K562 (cell line): Measurements from ENCODE around the gene CYP2C18. TPM values are rescaled to one million over a fixed set of nuclear protein-coding genes. Genes with fewer than 3 reads are reported as not detected.
"Not testable (repeated sequence)": the region's sequence is repeated elsewhere in the genome, so short reads cannot be mapped to it uniquely, and the experiment has no call there.

Experiments
- ATAC-seq: fragments of 200-7000 bp; cut with Tn5 transposase; 3 replicates; pipeline ENCODE4 v1.9.1; 2020; ENCODE audit warnings: moderate library complexity
- BruUV-seq: library from RNA; stranded (reverse); fragments of 400-500 nt; replicated peaks from 2 replicates; lab custom pipeline; 2021; lab: Mats Ljungman, UMichigan
- CTCF ChIA-PET: fragments of 300-600 bp; formaldehyde crosslinking; extraction: SDS; loops from one replicate; lab custom pipeline; 2021; ENCODE audit warnings: low intra/inter-chr PET ratio; lab: Yijun Ruan, JAX
- POLR2A ChIA-PET: fragments of 300-600, 350-650 bp; sonication (Branson Sonifier 250); formaldehyde crosslinking; extraction: SDS; loops from one replicate; lab custom pipeline; 2021; ENCODE audit warnings: antibody characterized with exemption, inconsistent platforms; lab: Yijun Ruan, JAX
- DNase-seq, 4 experiments: peaks; one replicate each; pipeline versions ENCODE4 v3.0.0 to v3.0.0-alpha.2; 2011 to 2018; ENCODE audit warnings: low spot score in 3 of 4, mixed read lengths in 3 of 4; ENCODE audit errors: extremely low read depth in 1 of 4
- FAIRE-seq: peaks from 2 replicates; lab custom pipeline; 2011; peaks lifted over from hg19 to GRCh38; lab: Jason Lieb, UNC
- H2AFZ ChIP-seq: 2 replicates; pipeline ENCODE4 v1.6.0; 2011; ENCODE audit warnings: low read depth, low read length, control low read depth, inconsistent platforms
- H3K27ac ChIP-seq: fragments of 200-600 bp; 3 replicates; pipeline ENCODE4 v1.8.0; 2011; ENCODE audit warnings: low read depth, mild to moderate bottlenecking, control low read depth, inconsistent platforms, low read length, moderate library complexity, mixed read lengths; ENCODE audit errors: extremely low read depth
- H3K27me3 ChIP-seq, 2 experiments: fragments of 300-600 bp in 1 of 2; 2 replicates in 1 of 2; 3 replicates in 1 of 2; pipeline versions ENCODE4 v1.6.0 to v1.8.0; 2011; ENCODE audit warnings: inconsistent platforms in 2 of 2, low read length in 2 of 2, mild to moderate bottlenecking in 1 of 2, mixed read lengths in 1 of 2, moderate library complexity in 1 of 2; ENCODE audit not compliant: control insufficient read depth in 2 of 2, insufficient read depth in 2 of 2
- H3K36me3 ChIP-seq: fragments of 300-600 bp; 3 replicates; pipeline ENCODE4 v1.8.0; 2011; ENCODE audit warnings: mild to moderate bottlenecking, low read length, inconsistent platforms; ENCODE audit not compliant: control insufficient read depth, insufficient read depth
- H3K4me1 ChIP-seq, 2 experiments: fragments of 200-600 bp in 1 of 2; replicated peaks in 1 of 2; 2 replicates in 1 of 2; 3 replicates in 1 of 2; pipeline versions ENCODE4 v1.5.1 to v1.8.0; 2011; ENCODE audit warnings: inconsistent platforms in 2 of 2, low read length in 2 of 2, mild to moderate bottlenecking in 1 of 2, mixed read lengths in 1 of 2, moderate library complexity in 1 of 2; ENCODE audit not compliant: control insufficient read depth in 2 of 2, insufficient read depth in 2 of 2
- H3K4me2 ChIP-seq: 2 replicates; pipeline ENCODE4 v1.6.1; 2011; ENCODE audit warnings: low read length, control low read depth, inconsistent platforms, mixed read lengths; ENCODE audit not compliant: insufficient read depth
- H3K4me3 ChIP-seq: fragments of 200-600 bp; sonication (generic), shearing (Covaris generic); 2 replicates; pipeline ENCODE4 v1.5.1; 2016; ENCODE audit warnings: control low read depth, inconsistent platforms
- H3K79me2 ChIP-seq: fragments of 200-600 bp; 3 replicates; pipeline ENCODE4 v1.8.0; 2011; ENCODE audit warnings: low read length, inconsistent platforms; ENCODE audit not compliant: control insufficient read depth, insufficient read depth
- H3K9ac ChIP-seq, 2 experiments: 2 replicates each; pipeline versions ENCODE4 v1.6.0 to v1.6.1; 2011; ENCODE audit warnings: low read depth in 2 of 2, low read length in 2 of 2, control low read depth in 1 of 2, inconsistent platforms in 1 of 2, mild to moderate bottlenecking in 1 of 2, mixed read lengths in 1 of 2; ENCODE audit not compliant: insufficient read depth in 1 of 2
- H3K9me1 ChIP-seq: one replicate; pipeline ENCODE4 v1.6.0; 2011; ENCODE audit warnings: inconsistent platforms, mild to moderate bottlenecking, low read length, moderate library complexity; ENCODE audit not compliant: control insufficient read depth, insufficient read depth
- H3K9me3 ChIP-seq: replicated peaks from 2 replicates; pipeline ENCODE4 v1.5.1; 2011; ENCODE audit warnings: low read depth, low read length, inconsistent platforms; ENCODE audit not compliant: control insufficient read depth, insufficient read depth
- H4K20me1 ChIP-seq: replicated peaks from 2 replicates; pipeline ENCODE4 v1.6.1; 2011; ENCODE audit warnings: low read length, inconsistent platforms, mixed read lengths; ENCODE audit not compliant: control insufficient read depth, insufficient read depth
- ELF2 ChIP-seq: fragments of 250-450 bp; sonication (Bioruptor Pico); IDR thresholded peaks from 2 replicates; pipeline ENCODE4 v1.5.0; 2021; ENCODE audit warnings: mild to moderate bottlenecking
- STAT5B ChIP-seq: fragments of 250-450 bp; sonication (Bioruptor Pico); IDR thresholded peaks from 2 replicates; pipeline ENCODE4 v1.8.0; 2021; ENCODE audit warnings: mild to moderate bottlenecking, inconsistent platforms
- TAL1 ChIP-seq: fragments of 450-650 bp; IDR thresholded peaks from 2 replicates; pipeline ENCODE4 v1.6.1; 2016; ENCODE audit warnings: mild to moderate bottlenecking
- ZNF133 ChIP-seq: fragments of 250-450 bp; sonication (Bioruptor Pico); IDR thresholded peaks from 2 replicates; pipeline ENCODE4 v1.4.0; 2020; ENCODE audit warnings: mild to moderate bottlenecking
- WGBS: fragments of 100-300 bp; shearing (Covaris generic); methylation state at CpG from one replicate; pipeline ENCODE4 v1.1.6; 2016; ENCODE audit warnings: low coverage, mixed read lengths; ENCODE audit not compliant: insufficient coverage; ENCODE audit errors: missing lambda C conversion rate; 5-methylcytosine and 5-hydroxymethylcytosine counted together
- in situ Hi-C: fragments of 300-500 bp; cut with MboI; formaldehyde crosslinking; loops from 4 replicates; pipeline ENCODE4 v1.15.0; 2018; ENCODE audit warnings: inconsistent platforms, mixed read lengths
- intact Hi-C: fragments of 100-400 bp; cut with micrococcal nuclease; formaldehyde crosslinking; loops from 2 replicates; pipeline ENCODE4 v1.14.2; 2022
- polyA plus RNA-seq, 8 experiments: library from polyadenylated mRNA; depleted of rRNA in 4 of 8; stranded (reverse) in 5 of 8; unstranded in 3 of 8; fragments of >200 nt; fragmentation: Nextera tagmentation in 2 of 8; fragmentation: Illumina TruSeq in 1 of 8; extraction: Ambion mirVana in 2 of 8; extraction: Trizol in 1 of 8; gene quantifications; 2 replicates each; pipeline versions ENCODE4 v1.2.1 to v1.2.3, GENCODE V29; 2011 to 2014; ENCODE audit warnings: inconsistent platforms in 1 of 8, missing spikeins in 1 of 8
- total RNA-seq, 7 experiments: library from RNA; depleted of rRNA in 6 of 7; stranded (reverse); fragments of >200 nt in 6 of 7; fragmentation: Illumina TruSeq in 2 of 7; extraction: Trizol in 2 of 7; gene quantifications; 2 replicates each; pipeline versions ENCODE4 v1.2.1 to v1.2.3, GENCODE V29; 2011 to 2021; ENCODE audit warnings: low replicate concordance in 1 of 7

Gene CYP2C18
- total and polyA plus RNA-seq, 9 of the 15 experiments (the other 6 are each of a cell fraction or from before 2014, with no cell fraction given) = not detected

DNA sequence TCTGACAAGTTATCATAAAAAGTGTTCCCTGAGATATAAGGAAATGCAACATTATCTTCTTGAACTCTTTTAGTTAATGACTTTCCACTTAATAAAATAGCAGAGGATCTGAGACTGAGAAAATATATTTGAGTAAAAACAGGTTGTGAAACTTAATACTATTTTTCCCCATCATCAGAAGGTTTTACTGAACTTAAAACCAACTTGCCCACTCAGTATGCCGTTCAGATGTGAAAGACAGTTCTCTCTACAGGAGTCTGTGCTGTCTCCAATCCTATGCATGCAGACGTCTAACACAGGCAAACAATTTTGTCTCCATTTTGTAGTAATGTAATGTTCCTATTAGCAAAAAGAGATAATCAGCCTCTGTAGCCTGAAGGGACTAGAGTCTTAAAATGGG lies 38.2 kb upstream of the CYP2C18 start (continued):
- TF ChIP-seq STAT5B (CRISPR knock-in tag) = no peak
- no peak for TF ChIP-seq TAL1
- TF ChIP-seq ZNF133 = no peak
- no peak for TF ChIP-seq ELF2 (CRISPR knock-in tag)

DNA sequence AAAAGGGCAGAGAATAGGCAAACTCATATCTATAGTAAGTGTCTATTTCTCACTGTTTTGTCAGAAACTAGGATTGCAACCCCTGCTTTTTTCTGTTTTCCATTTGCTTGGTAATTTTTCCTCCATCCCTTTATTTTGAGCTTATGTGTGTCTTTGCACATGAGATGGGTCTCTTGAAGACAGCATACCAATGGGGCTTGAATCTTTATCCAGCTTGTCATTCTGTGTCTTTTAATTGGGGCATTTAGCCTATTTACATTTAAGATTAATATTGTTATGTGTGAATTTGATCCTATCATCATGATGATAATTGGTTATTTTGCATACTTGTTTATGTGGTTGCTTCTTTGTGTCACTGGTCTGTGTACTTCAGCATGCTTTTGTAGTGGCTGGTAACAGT lies 28.3 kb upstream of the CYP2C18 start:
- POLR2A ChIA-PET, BruUV-seq, H3K9me3 ChIP-seq, CTCF ChIA-PET, H4K20me1 ChIP-seq, H3K27ac ChIP-seq, H2AFZ ChIP-seq, H3K4me1 ChIP-seq, H3K4me2 ChIP-seq, H3K79me2 ChIP-seq, intact Hi-C loops, H3K9ac ChIP-seq, H3K36me3 ChIP-seq, FAIRE-seq, in situ Hi-C loops, ATAC-seq, H3K27me3 ChIP-seq, H3K4me3 ChIP-seq, DNase-seq, H3K9me1 ChIP-seq: not testable (repeated sequence)

DNA sequence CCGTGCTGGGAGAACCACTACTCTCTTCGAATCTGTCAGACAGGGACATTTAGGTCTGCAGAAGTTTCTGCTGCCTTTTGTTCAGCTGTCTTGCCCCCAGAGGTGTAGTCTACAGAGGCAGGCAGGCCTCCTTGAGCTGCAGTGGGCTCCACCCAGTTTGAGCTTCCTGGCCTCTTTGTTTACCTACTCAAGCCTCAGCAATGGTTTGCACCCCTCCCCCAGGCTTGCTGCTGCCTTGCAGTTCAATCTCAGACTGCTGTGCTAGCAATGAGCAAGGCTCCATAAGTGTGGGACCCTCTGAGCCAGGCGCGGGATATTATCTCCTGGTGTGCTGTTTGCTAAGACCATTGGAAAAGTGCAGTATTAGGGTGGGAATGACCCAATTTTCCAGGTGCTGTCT lies 20.5 kb upstream of the CYP2C18 start:
- not testable (repeated sequence) for ATAC-seq, FAIRE-seq, BruUV-seq

More for the DNA sequence above, 20.5 kb upstream of the CYP2C18 start:
- DNase-seq, CTCF ChIA-PET, H3K36me3 ChIP-seq, H3K4me2 ChIP-seq, H3K79me2 ChIP-seq, POLR2A ChIA-PET, H3K9me3 ChIP-seq, H3K4me3 ChIP-seq, H3K9ac ChIP-seq, H3K27me3 ChIP-seq, H4K20me1 ChIP-seq, H2AFZ ChIP-seq, intact Hi-C loops, H3K27ac ChIP-seq, in situ Hi-C loops, H3K9me1 ChIP-seq, H3K4me1 ChIP-seq: not testable (repeated sequence)
- 0% methylated on average over 4 of the region's 4 CpGs for WGBS
